ENCODE measurements around the gene TNRC18. TPM values are rescaled to one million over a fixed set of nuclear protein-coding genes. Genes with fewer than 3 reads are reported as not detected.

The TNRC18 gene
- total and polyA plus RNA-seq, 9 donors = 48.6 to 153 (median 91.8) TPM

- no peak overlapping the region for H3K27ac ChIP-seq
- no peaks in the 10 kb centered on the region for H3K36me3 ChIP-seq
- peaks cover 0 to 12% of the 10 kb centered on the region in 2 donors for H3K9me3 ChIP-seq
- WGBS, 3 donors = 83 to 90% (median 85%) methylated on average over 11 of the region's 11 CpGs
- H3K27me3 ChIP-seq = no peaks in the 10 kb centered on the region
- TF ChIP-seq, protein P1, sequence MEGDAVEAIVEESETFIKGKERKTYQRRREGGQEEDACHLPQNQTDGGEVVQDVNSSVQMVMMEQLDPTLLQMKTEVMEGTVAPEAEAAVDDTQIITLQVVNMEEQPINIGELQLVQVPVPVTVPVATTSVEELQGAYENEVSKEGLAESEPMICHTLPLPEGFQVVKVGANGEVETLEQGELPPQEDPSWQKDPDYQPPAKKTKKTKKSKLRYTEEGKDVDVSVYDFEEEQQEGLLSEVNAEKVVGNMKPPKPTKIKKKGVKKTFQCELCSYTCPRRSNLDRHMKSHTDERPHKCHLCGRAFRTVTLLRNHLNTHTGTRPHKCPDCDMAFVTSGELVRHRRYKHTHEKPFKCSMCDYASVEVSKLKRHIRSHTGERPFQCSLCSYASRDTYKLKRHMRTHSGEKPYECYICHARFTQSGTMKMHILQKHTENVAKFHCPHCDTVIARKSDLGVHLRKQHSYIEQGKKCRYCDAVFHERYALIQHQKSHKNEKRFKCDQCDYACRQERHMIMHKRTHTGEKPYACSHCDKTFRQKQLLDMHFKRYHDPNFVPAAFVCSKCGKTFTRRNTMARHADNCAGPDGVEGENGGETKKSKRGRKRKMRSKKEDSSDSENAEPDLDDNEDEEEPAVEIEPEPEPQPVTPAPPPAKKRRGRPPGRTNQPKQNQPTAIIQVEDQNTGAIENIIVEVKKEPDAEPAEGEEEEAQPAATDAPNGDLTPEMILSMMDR (IDR thresholded peaks at IDR 0.05) = no peak
- TF ChIP-seq EP300 (IDR thresholded peaks at IDR 0.05) (no peak), POLR2A (IDR thresholded peaks at IDR 0.05) (no peak)
- H3K4me1 ChIP-seq (ENCODE audit: insufficient read depth) = no peaks in the 10 kb centered on the region
- intact Hi-C loops (cut with DNase I) = no loop called here
- H3K4me3 ChIP-seq = no peak overlapping the region
- DNase-seq = no peak
Observed at GRCh38 chr7:5337047-5337446, 86.6 kb downstream of the TNRC18 start.

DNA sequence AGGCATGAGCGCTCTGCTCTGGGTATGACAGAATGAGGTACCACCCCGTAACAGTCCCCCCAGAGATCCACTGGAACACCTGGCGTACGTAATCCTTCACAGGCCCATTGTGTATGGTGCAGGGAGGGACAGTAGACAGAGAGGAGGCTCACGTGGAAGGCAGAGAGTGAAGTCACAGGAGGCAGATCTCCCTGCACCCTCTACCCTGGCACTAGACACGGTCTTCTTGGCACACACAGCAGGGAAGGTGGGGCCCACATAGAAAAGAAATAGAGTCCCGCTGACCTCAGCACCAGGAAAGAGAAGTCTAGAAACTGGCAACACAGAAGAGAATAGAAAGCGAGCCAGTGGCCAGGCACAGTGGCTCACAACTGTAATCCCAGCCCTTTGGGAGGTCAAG, 89.0 kb downstream of the TNRC18 start:
- DNase-seq = no peak
- no peaks in the 10 kb centered on the region for H3K27me3 ChIP-seq
- H3K36me3 ChIP-seq = no peaks in the 10 kb centered on the region
- intact Hi-C loops (cut with DNase I) = loop anchor here in 1 of 4 donors (5.0 kb wide), 1 partner anchor 1888 kb away; no protein-coding TSS in a partner anchor
- no peaks in the 10 kb centered on the region for H3K4me1 ChIP-seq (ENCODE audit: insufficient read depth)
- 89 to 91% (median 90%) methylated on average over 8 of the region's 8 CpGs for WGBS, 3 donors
- peaks cover 0 to 10% of the 10 kb centered on the region in 2 donors for H3K9me3 ChIP-seq
- H3K27ac ChIP-seq = no peak overlapping the region
- TF ChIP-seq POLR2A (IDR thresholded peaks at IDR 0.05) = no peak
- TF ChIP-seq, protein P1 (IDR thresholded peaks at IDR 0.05) = no peak
- H3K4me3 ChIP-seq = no peak overlapping the region

GRCh38 chr7:5333121-5334045, 90.3 kb downstream of the TNRC18 start:
- intact Hi-C loops (cut with DNase I) = loop anchor here in 1 of 4 donors (5.0 kb wide), 1 partner anchor 1889 kb away; no protein-coding TSS in a partner anchor
- H3K4me1 ChIP-seq (ENCODE audit: insufficient read depth) = no peaks in the 10 kb centered on the region
- H3K9me3 ChIP-seq = peaks cover 0 to 10% of the 10 kb centered on the region in 2 donors
- H3K4me3 ChIP-seq = no peak overlapping the region
- no peak for DNase-seq
- no peaks in the 10 kb centered on the region for H3K27me3 ChIP-seq
- TF ChIP-seq POLR2A (IDR thresholded peaks at IDR 0.05) = no peak
- TF ChIP-seq EP300 (IDR thresholded peaks at IDR 0.05) = no peak
- TF ChIP-seq, protein P1 (IDR thresholded peaks at IDR 0.05) = no peak
- WGBS, 3 donors = 84 to 89% (median 86%) methylated on average over 31 to 32 of the region's 32 CpGs
- no peaks in the 10 kb centered on the region for H3K36me3 ChIP-seq
- no peak overlapping the region for H3K27ac ChIP-seq

GRCh38 chr7:5332579-5332978, 91.1 kb downstream of the TNRC18 start:
- Histone ChIP-seq H3K9me3 (peaks cover 0 to 10% of the 10 kb centered on the region in 2 donors), H3K36me3 (no peaks in the 10 kb centered on the region), H3K27me3 (no peaks in the 10 kb centered on the region), H3K27ac (no peak overlapping the region), H3K4me3 (no peak overlapping the region), H3K4me1 (ENCODE audit: insufficient read depth) (no peaks in the 10 kb centered on the region)
- DNase-seq = no peak
- TF ChIP-seq POLR2A (IDR thresholded peaks at IDR 0.05) (no peak), EP300 (IDR thresholded peaks at IDR 0.05) (no peak)
- TF ChIP-seq, protein P1 (IDR thresholded peaks at IDR 0.05) = no peak
- 85 to 88% (median 86%) methylated on average over 43 of the region's 43 CpGs for WGBS, 3 donors
- intact Hi-C loops (cut with DNase I) = loop anchor here in 1 of 4 donors (5.0 kb wide), 1 partner anchor 1890 kb away; no protein-coding TSS in a partner anchor
